HepG2 (cell line): ENCODE results near the gene ZSWIM5. TPM values are rescaled to one million over a fixed set of nuclear protein-coding genes. Genes with fewer than 3 reads are reported as not detected.
"Not testable (repeated sequence)": the region's sequence is repeated elsewhere in the genome, so short reads cannot be mapped to it uniquely, and the experiment has no call there.

Source experiments
- ATAC-seq: fragments of 200-7000 bp; cut with Tn5 transposase; 3 replicates; pipeline ENCODE4 v1.9.1; 2020; ENCODE audit warnings: mild to moderate bottlenecking, moderate library complexity
- BruUV-seq: library from RNA; stranded (reverse); fragments of 400-500 nt; replicated peaks from 2 replicates; lab custom pipeline; 2021; lab: Mats Ljungman, UMichigan
- CTCF ChIA-PET: fragments of 300-600 bp; formaldehyde crosslinking; extraction: SDS; loops from one replicate; lab custom pipeline; 2021; ENCODE audit warnings: low total read pairs, inconsistent platforms, low intra/inter-chr PET ratio; lab: Yijun Ruan, JAX
- POLR2A ChIA-PET: fragments of 350-600 bp; sonication (Branson Sonifier 250); formaldehyde crosslinking; loops from one replicate; lab custom pipeline; 2020; ENCODE audit warnings: antibody characterized with exemption, inconsistent platforms; lab: Yijun Ruan, JAX
- DNase-seq: peaks from one replicate; pipeline ENCODE4 v3.0.0-alpha.2; 2015; ENCODE audit warnings: low spot score
- FAIRE-seq: peaks from 3 replicates; lab custom pipeline; 2011; peaks lifted over from hg19 to GRCh38; lab: Jason Lieb, UNC
- H2AFZ ChIP-seq: one replicate; pipeline ENCODE4 v1.6.1; 2011; ENCODE audit warnings: low read length, inconsistent platforms
- H3K27ac ChIP-seq: fragments of 300-600 bp; 3 replicates; pipeline ENCODE4 v1.8.0; 2011; ENCODE audit warnings: mixed run types, mild to moderate bottlenecking, mixed read lengths, low read length, inconsistent platforms; ENCODE audit not compliant: insufficient read depth; ENCODE audit errors: extremely low read length
- H3K27me3 ChIP-seq, 2 experiments: fragments of 200-600 bp in 1 of 2; 2 replicates in 1 of 2; 3 replicates in 1 of 2; pipeline versions ENCODE4 v1.6.0 to v1.8.0; 2011; ENCODE audit warnings: low read length in 2 of 2, mild to moderate bottlenecking in 2 of 2, moderate library complexity in 2 of 2, inconsistent platforms in 1 of 2; ENCODE audit not compliant: insufficient read depth in 2 of 2, control insufficient read depth in 1 of 2
- H3K36me3 ChIP-seq, 2 experiments: fragments of 200-600 bp in 1 of 2; replicated peaks in 1 of 2; 2 replicates in 1 of 2; 3 replicates in 1 of 2; pipeline versions ENCODE4 v1.5.1 to v1.8.0; 2011; ENCODE audit warnings: low read length in 2 of 2, inconsistent platforms in 1 of 2; ENCODE audit not compliant: insufficient read depth in 2 of 2, control insufficient read depth in 1 of 2
- H3K4me1 ChIP-seq: 2 replicates; pipeline ENCODE4 v1.5.1; 2012; ENCODE audit warnings: low read length, inconsistent platforms; ENCODE audit not compliant: insufficient read depth
- H3K4me2 ChIP-seq: 2 replicates; pipeline ENCODE4 v1.6.0; 2011; ENCODE audit warnings: low read depth, low read length, inconsistent platforms
- H3K4me3 ChIP-seq, 3 experiments: fragments of 200-600 bp in 1 of 3; sonication (generic), shearing (Covaris generic) in 1 of 3; replicated peaks in 1 of 3; 2 replicates each; pipeline ENCODE4 v1.5.1; 2011 to 2016; ENCODE audit warnings: low read length in 3 of 3, inconsistent platforms in 2 of 3, low read depth in 2 of 3, mild to moderate bottlenecking in 2 of 3, control low read depth in 1 of 3, mixed read lengths in 1 of 3; ENCODE audit not compliant: insufficient read depth in 1 of 3
- H3K79me2 ChIP-seq: one replicate; pipeline ENCODE4 v1.6.1; 2011; ENCODE audit warnings: low read length, inconsistent platforms; ENCODE audit not compliant: insufficient read depth
- H3K9ac ChIP-seq: 2 replicates; pipeline ENCODE4 v1.6.0; 2011; ENCODE audit warnings: mild to moderate bottlenecking, low read depth, low read length, inconsistent platforms; ENCODE audit not compliant: insufficient read depth
- H3K9me3 ChIP-seq: 2 replicates; pipeline ENCODE4 v1.5.1; 2012; ENCODE audit warnings: mild to moderate bottlenecking, low read length
- H4K20me1 ChIP-seq: 2 replicates; pipeline ENCODE4 v1.6.0; 2011; ENCODE audit warnings: inconsistent platforms, mild to moderate bottlenecking, low read length, moderate library complexity; ENCODE audit not compliant: insufficient read depth
- CAMTA2 ChIP-seq: sonication (generic); formaldehyde crosslinking; IDR thresholded peaks from 2 replicates; pipeline ENCODE4 v1.4.0; 2020; ENCODE audit warnings: mild to moderate bottlenecking, missing genetic modification reagents, borderline replicate concordance
- DPF2 ChIP-seq: sonication (generic); formaldehyde crosslinking; IDR thresholded peaks from 2 replicates; pipeline ENCODE4 v1.4.0; 2020; ENCODE audit warnings: mild to moderate bottlenecking, low read depth, missing genetic modification reagents, borderline replicate concordance
- FOXK2 ChIP-seq: fragments of 450-650 bp; IDR thresholded peaks from 2 replicates; pipeline ENCODE4 v1.6.1; 2016
- GPN1 ChIP-seq: sonication (generic); formaldehyde crosslinking; IDR thresholded peaks from 2 replicates; pipeline ENCODE4 v1.5.1; 2020; ENCODE audit warnings: missing genetic modification reagents, borderline replicate concordance
- HMG20B ChIP-seq: conservative IDR thresholded peaks from 2 replicates; pipeline ENCODE4 v1.6.1; 2016; ENCODE audit warnings: missing genetic modification reagents, missing compliant biosample characterization
- HNRNPL ChIP-seq: fragments of 200-400 bp; formaldehyde crosslinking; IDR thresholded peaks from 2 replicates; pipeline ENCODE4 v1.6.1; 2017; ENCODE audit warnings: mild to moderate bottlenecking, low read depth, low read length
- KMT2B ChIP-seq: IDR thresholded peaks from 2 replicates; pipeline ENCODE4 v1.6.1; 2016; ENCODE audit warnings: missing genetic modification reagents, missing compliant biosample characterization
- PRMT3 ChIP-seq: sonication (generic); formaldehyde crosslinking; IDR thresholded peaks from 2 replicates; pipeline ENCODE4 v1.8.1; 2022; ENCODE audit warnings: low read depth, mild to moderate bottlenecking, moderate library complexity, missing genetic modification reagents, borderline replicate concordance
- SP4 ChIP-seq: sonication (generic); formaldehyde crosslinking; IDR thresholded peaks from 2 replicates; pipeline ENCODE4 v1.8.1; 2023; ENCODE audit warnings: mild to moderate bottlenecking, missing genetic modification reagents
- TCF12 ChIP-seq, 2 experiments: fragments of 450-650 bp in 1 of 2; sonication (generic) in 1 of 2; formaldehyde crosslinking in 1 of 2; IDR thresholded peaks; 2 replicates each; pipeline versions ENCODE4 v1.6.1 to v1.8.0; 2017 to 2022; ENCODE audit warnings: antibody characterized with exemption in 1 of 2, mild to moderate bottlenecking in 1 of 2, missing genetic modification reagents in 1 of 2, moderate library complexity in 1 of 2
- ZNF333 ChIP-seq: sonication (generic); formaldehyde crosslinking; IDR thresholded peaks from 2 replicates; pipeline ENCODE4 v1.4.0; 2020; ENCODE audit warnings: mild to moderate bottlenecking, missing genetic modification reagents, borderline replicate concordance
- ZNF549 ChIP-seq: sonication (generic); formaldehyde crosslinking; IDR thresholded peaks from 2 replicates; pipeline ENCODE4 v1.5.0; 2020; ENCODE audit warnings: missing genetic modification reagents
- ZNF562 ChIP-seq: sonication (generic); formaldehyde crosslinking; IDR thresholded peaks from 2 replicates; pipeline ENCODE4 v1.8.0; 2022; ENCODE audit warnings: missing genetic modification reagents, borderline replicate concordance
- ZNF691 ChIP-seq: sonication (generic); formaldehyde crosslinking; IDR thresholded peaks from 2 replicates; pipeline ENCODE4 v1.4.0; 2020; ENCODE audit warnings: missing genetic modification reagents, low read depth, mild to moderate bottlenecking, borderline replicate concordance
- ZNF777 ChIP-seq: sonication (generic); formaldehyde crosslinking; IDR thresholded peaks from 2 replicates; pipeline ENCODE4 v1.4.0; 2020; ENCODE audit warnings: missing genetic modification reagents
- ZNF780A ChIP-seq: sonication (generic); formaldehyde crosslinking; IDR thresholded peaks from 2 replicates; pipeline ENCODE4 v1.8.0; 2022; ENCODE audit warnings: mild to moderate bottlenecking, missing genetic modification reagents, moderate library complexity
- ZNF850 ChIP-seq: sonication (generic); formaldehyde crosslinking; conservative IDR thresholded peaks from 2 replicates; pipeline ENCODE4 v1.9.0; 2021; ENCODE audit warnings: mild to moderate bottlenecking, missing genetic modification reagents
- WGBS: methylation state at CpG from one replicate; pipeline ENCODE4 v1.1.6; 2017; ENCODE audit warnings: low lambda C conversion rate; 5-methylcytosine and 5-hydroxymethylcytosine counted together
- in situ Hi-C: cut with HindIII; loops from 2 replicates; pipeline ENCODE4 v1.10.0; 2017; ENCODE audit warnings: low pct_unique_long_range_greater_than_20kb; ENCODE audit not compliant: extremely low pct_ligation_motif_present
- intact Hi-C: fragments of 100-400 bp; cut with micrococcal nuclease; formaldehyde crosslinking; loops from one replicate; pipeline ENCODE4 v1.10.0; 2022; ENCODE audit not compliant: unreplicated experiment
- polyA plus RNA-seq, 8 experiments: library from polyadenylated mRNA; depleted of rRNA in 3 of 8; stranded (reverse) in 7 of 8; unstranded in 1 of 8; fragments of >200 nt; fragmentation: Illumina TruSeq in 4 of 8; extraction: Trizol in 4 of 8; gene quantifications; 2 replicates each; pipeline versions ENCODE4 v1.2.1 to v1.2.3, GENCODE V29; 2011 to 2016; ENCODE audit warnings: low read depth in 4 of 8, missing spikeins in 1 of 8, mixed read lengths in 1 of 8; ENCODE audit not compliant: insufficient read depth in 1 of 8
- total RNA-seq, 5 experiments: library from RNA; depleted of rRNA; stranded (reverse); fragments of >200 nt; fragmentation: Illumina TruSeq; extraction: Trizol; gene quantifications; 2 replicates each; pipeline ENCODE4 v1.2.3, GENCODE V29; 2016; ENCODE audit warnings: low read depth in 1 of 5

The ZSWIM5 gene
- total and polyA plus RNA-seq, 2 of the 13 experiments (the other 11 are each of a cell fraction or from before 2014, with no cell fraction given): 11.0 to 20.6 TPM

GRCh38 chr1:45250544-45250943 lies 44.1 kb upstream of the ZSWIM5 start:
- POLR2A ChIA-PET: no interaction called here
- Histone ChIP-seq H3K27me3 (no peaks in the 10 kb centered on the region), H4K20me1 (no peaks in the 10 kb centered on the region), H3K27ac (no peak overlapping the region), H3K4me1 (peaks cover 31% of the 10 kb centered on the region), H3K9me3 (no peaks in the 10 kb centered on the region), H3K4me2 (no peak overlapping the region), H3K9ac (no peak overlapping the region), H2AFZ (no peak overlapping the region), H3K36me3 (no peaks in the 10 kb centered on the region), H3K79me2 (no peaks in the 10 kb centered on the region), H3K4me3 (no peak overlapping the region)
- 4% methylated on average over 1 of the region's 1 CpG for WGBS
- CTCF ChIA-PET: no interaction called here
- intact Hi-C loops: no loop called here
- in situ Hi-C loops: no loop called here
- TF ChIP-seq PRMT3 (CRISPR knock-in tag) (no peak), CAMTA2 (CRISPR knock-in tag) (no peak), HMG20B (CRISPR knock-in tag) (no peak), KMT2B (CRISPR knock-in tag) (no peak), ZNF691 (CRISPR knock-in tag) (no peak), ZNF562 (CRISPR knock-in tag) (no peak), ZNF777 (no peak), SP4 (CRISPR knock-in tag) (no peak), FOXK2 (no peak), ZNF850 (CRISPR knock-in tag) (no peak), ZNF549 (CRISPR knock-in tag) (no peak), HNRNPL (no peak), TCF12 (IDR thresholded peaks at IDR 0.05) (no peak), TCF12 (CRISPR knock-in tag; IDR thresholded peaks at IDR 0.05) (no peak), DPF2 (CRISPR knock-in tag) (no peak), GPN1 (CRISPR knock-in tag) (no peak), ZNF780A (CRISPR knock-in tag) (no peak), ZNF333 (CRISPR knock-in tag) (no peak)
- FAIRE-seq (no peak), ATAC-seq (no peak), DNase-seq (no peak)
- BruUV-seq: no TSS peak

- H3K27me3 ChIP-seq, in situ Hi-C loops: not testable (repeated sequence)
Observed at GRCh38 chr1:45248004-45248403, 41.6 kb upstream of the ZSWIM5 start.

More at GRCh38 chr1:45248004-45248403, 41.6 kb upstream of the ZSWIM5 start:
- CTCF ChIA-PET, POLR2A ChIA-PET, H3K36me3 ChIP-seq, FAIRE-seq, H2AFZ ChIP-seq, BruUV-seq, H3K4me3 ChIP-seq, H3K4me2 ChIP-seq, ATAC-seq, H4K20me1 ChIP-seq, intact Hi-C loops, H3K27ac ChIP-seq, H3K9ac ChIP-seq, H3K9me3 ChIP-seq, H3K79me2 ChIP-seq, DNase-seq: not testable (repeated sequence)
- WGBS: 96% methylated on average over 17 of the region's 30 CpGs
- H3K4me1 ChIP-seq: peaks cover 15% of the 10 kb centered on the region
